ENCODE data around the gene MRPL16.
"Not testable (repeated sequence)": the region's sequence is repeated elsewhere in the genome, so short reads cannot be mapped to it uniquely, and the experiment has no call there.

MRPL16 gene

DNA sequence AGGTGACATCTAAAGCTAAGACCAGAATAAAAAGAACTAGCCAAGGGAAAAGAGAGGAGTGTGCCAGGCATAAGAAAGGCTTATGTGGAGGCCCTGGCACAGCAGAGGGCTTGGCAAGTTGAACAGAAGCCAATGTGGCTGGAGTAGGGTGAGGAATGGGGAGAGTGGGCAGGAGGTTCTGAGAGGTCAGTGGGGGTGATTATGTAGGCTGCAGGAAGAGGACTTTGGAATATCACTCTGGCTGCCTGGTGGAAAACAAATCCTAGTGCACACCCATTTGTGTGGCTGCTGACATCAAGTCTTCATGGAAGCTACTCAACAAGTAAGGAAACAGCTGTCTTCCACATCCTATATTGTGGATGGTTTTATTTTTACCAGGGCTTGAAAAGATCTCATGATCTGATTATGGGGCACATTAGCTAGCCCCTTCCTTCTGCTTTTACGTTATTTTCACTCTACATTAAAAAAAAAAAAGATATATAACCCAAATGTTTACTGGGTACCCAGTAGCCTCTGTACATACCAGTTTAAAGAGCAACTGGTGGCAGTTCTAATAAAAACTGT is 3.4 kb downstream of the MRPL16 start:
- DNase-seq = no peak

DNA sequence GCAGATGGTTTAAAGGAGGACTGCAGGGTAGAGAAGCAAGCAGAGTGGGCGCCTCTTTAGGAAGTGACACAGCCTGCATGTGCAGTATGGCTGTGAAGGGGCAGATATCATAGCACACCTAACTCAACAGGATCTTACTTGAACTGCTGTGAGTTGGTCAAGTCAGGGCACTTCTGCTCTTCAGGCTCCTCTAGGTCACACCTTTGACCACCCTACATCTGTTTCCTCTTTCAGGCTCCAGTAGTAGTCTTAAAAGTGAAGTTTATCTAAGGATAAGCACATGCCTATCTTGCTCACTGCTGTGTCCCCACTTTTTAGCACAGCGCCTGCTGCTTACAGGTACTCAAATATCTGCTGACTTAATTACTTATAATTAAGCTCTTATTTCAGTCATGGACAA is 6.5 kb downstream of the MRPL16 start:
- no peak for DNase-seq

- no peak for DNase-seq
These were observed 7.9 kb downstream of the MRPL16 start for GRCh38 chr11:59802639-59803176.

DNA sequence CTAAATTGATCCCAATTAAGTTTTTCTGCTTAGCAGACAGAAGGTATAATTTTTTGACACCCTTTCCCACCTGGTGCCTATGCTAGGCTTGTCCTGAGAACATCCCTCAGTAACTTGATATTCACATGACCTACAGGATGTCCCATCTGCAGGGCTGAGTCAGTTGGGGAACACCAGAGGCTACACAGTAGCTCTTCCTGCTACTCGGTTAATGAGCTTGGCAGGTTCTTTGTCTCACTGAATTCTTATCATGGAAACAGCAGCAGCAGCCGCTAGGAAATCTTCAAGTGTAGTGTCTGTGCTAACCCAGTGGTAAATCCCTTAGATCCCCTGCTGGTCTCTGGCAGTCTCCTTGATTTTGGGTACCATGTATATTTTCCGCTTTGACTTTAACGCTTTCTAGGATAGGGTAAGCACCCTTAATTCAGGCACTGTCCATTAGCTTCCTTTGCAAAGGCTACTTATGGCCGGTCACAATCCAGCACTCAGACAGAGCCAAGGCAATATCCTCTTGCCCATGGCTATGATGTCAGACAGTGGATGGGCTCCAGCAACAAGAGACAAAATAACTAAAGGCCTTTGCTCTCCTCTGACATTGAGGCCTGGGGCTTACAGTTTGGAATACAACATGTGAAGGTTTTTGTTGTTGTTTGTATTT is 8.5 kb downstream of the MRPL16 start:
- DNase-seq = no peak

- DNase-seq = no peak
These were observed 9.3 kb downstream of the MRPL16 start for GRCh38 chr11:59801160-59801706.

GRCh38 chr11:59800390-59801025 is 10.1 kb downstream of the MRPL16 start:
- DNase-seq = no peak

GRCh38 chr11:59794417-59794816 is 16.2 kb downstream of the MRPL16 start:
- no peak for DNase-seq

- DNase-seq = no peak
These were observed 18.1 kb downstream of the MRPL16 start for GRCh38 chr11:59792507-59792906.

- no peak for DNase-seq
These were observed 18.9 kb downstream of the MRPL16 start for GRCh38 chr11:59791639-59792038.

DNA sequence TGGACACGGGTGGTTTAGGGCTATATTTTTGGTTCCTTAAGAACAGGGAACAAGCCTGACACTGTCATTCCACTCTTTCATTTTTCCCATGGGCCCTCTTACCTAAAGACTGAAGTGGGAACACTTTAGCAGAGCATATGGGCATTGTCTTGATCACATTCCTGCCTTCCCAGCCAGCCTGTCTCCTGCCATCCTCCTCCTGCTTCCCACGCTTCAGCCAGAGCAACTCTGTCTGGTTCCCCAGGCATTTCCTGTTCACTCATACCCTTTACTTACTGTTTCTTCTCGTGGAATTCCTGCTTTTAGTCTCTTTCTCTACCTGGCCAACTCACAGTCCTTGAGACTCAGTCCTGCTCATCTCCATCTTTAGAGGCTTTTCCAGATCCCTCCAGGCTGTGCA is 22.8 kb downstream of the MRPL16 start:
- no peak for DNase-seq

DNA sequence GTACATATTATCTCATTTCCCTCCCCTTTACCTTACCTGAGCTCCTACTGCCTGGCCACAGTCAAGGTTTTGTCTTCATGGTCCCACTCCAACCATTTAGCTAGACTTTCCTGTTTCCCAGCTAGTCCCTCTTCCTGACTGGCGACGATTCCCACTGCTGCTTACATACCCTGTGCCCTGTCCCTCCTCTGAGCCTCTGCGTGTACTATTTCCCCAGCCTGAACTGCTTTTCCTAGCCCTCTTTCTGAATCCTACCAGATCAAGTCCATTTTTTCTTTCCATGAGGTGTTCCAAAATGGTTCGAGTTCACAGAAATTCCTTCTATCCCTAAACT is 23.4 kb downstream of the MRPL16 start:
- DNase-seq = no peak

GRCh38 chr11:59785818-59786217 is 24.8 kb downstream of the MRPL16 start:
- DNase-seq = no peak

DNA sequence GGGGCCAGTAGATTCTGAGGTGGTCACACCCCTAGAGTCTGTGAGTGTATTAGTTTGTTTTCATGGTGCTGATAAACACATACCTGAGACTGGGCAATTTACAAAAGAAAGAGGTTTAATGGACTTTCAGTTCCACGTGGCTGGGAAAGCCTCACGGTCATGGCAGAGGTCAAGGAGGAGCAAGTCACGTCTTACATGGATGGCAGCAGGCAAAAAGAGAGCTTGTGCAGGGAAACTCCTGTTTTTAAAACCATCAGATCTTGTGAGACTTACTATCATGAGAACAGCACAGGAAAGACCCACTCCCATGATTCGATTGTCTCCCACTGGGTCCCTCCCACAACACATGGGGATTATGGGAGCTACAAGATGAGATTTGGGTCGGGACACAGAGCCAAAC is 26.1 kb downstream of the MRPL16 start:
- not testable (repeated sequence) for DNase-seq

DNA sequence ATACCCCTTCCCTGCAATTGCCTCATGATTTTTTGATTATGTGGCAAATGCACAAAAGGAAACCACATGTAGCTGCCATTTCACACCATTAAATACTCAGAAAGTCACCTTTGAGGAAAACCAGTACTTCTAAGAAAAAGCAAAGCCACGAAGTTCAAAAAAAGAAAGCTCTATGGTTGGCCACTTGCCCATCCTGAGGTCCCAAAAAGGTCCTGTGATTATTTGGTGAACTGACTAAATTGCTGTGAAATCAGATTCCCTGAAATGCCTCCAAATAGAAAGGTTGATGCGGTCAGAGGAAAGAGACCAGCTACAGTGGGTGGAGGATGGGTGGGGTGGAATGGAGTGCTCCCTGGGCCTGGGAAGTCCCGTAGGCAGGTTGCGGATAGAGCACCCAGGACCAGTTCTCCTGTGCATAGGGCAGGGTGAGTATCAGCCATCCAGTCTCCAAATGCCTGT is 26.9 kb downstream of the MRPL16 start:
- DNase-seq = no peak

DNA sequence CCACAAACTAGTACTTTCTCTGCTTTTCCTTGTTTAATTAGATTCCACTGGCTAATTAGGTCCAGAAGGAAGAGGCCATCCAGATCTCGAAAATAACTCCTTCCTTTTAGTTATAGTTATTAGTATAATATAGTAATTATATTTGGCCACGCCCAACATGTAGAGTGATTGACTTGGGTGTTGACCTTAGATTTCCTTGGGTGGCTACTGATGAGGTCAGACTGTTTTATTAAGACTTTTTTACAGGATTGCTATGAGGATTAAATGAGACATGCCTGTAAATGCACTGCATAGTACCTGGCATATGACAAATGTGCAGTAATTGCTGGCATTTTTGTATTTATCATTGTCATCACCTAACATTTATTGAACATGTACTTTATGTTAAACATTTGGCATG is 28.5 kb downstream of the MRPL16 start:
- DNase-seq = no peak

GRCh38 chr11:59779487-59779886 is 31.1 kb downstream of the MRPL16 start:
- no peak for DNase-seq

DNA sequence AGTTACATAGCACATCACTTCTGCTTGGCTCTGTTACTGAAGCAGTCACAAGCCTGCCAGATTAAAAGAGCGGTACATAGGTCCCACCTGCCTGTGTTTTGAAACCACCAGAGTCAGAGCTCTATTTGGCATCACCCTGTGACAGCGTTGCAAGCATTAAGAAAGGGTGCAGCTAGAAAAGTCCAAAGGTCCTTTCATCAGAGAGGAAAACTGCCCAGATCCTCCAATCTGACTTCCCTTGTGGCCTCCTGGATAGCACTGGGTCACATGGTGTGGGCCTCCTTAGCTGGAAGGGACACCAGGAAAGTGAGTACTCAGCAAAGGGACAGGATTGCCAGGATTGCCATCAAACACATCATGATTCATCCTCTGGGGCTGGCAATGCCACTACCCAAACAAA is 32.5 kb downstream of the MRPL16 start:
- no peak for DNase-seq

- DNase-seq = no peak
These were observed 33.5 kb downstream of the MRPL16 start for GRCh38 chr11:59777104-59777503.

DNA sequence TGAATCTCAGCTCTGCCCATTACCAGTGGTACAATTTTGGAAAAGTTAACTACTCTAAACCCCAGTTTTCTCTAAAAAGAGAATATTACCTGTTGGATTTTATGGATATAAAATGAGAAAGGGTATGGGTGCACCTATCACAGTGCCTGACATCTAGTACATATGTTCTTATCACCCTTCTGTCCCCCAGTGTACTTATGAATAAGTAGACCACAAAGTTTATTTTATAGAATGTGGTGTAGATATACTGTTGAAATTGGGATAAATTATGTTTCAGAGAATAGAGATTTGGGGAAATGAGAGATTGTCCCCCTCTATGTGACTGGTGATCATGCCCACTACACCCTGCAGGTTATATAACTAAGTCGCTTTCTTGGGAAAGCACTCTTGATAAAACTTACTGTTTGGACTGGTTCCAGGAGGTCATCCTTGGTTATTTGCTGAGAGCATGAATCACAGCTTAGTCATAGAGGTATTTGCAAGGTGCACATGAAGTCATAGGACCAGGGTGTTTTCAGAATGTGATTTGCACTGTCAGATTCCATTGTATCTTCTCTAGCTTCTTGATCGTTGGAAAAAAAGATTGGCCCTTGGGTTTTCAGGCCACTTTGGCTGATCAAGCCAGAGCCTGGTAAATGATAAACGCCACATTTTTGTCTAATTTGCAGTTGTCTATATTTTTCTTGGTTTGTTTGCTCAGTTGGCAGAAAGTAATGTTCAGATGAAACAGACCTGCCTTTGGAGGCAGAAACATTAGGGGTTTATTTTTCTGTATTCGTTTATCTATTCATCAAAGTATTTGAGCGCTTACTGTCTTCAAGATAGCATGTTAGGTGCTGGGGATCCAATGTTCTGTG is 34.1 kb downstream of the MRPL16 start:
- no peak for DNase-seq

- no peak for DNase-seq
These were observed 37.5 kb downstream of the MRPL16 start for GRCh38 chr11:59773083-59773440.

GRCh38 chr11:59771605-59772004 is 39.0 kb downstream of the MRPL16 start:
- DNase-seq = no peak

DNA sequence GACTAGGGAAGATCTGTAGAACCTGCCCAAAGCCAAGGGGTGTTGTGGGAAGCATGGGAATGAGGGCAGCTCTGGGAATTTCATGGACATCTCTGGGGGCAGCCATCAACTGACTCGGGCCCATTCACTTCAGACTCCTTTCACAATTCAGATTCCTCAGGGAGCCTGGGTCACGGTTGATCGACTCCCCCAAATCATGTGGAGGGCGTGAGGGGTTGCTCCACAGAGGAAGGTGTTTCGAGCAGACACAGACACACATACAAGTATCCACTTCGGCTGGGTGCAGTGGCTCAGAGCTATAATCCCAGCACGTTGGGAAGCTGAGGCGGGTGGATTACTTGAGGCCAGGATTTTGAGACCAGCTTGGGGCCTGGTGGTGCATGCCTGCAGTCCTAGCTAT is 39.7 kb downstream of the MRPL16 start:
- no peak for DNase-seq

GRCh38 chr11:59770319-59770718 is 40.3 kb downstream of the MRPL16 start:
- no peak for DNase-seq

All from activated T-cell treated with anti-CD3 and anti-CD28 coated beads, Interleukin-2, amount 50 U/mL, for 48 hours (primary cell).